Measurements from ENCODE around the gene PSMC3IP.
"Not testable (repeated sequence)": the region's sequence is repeated elsewhere in the genome, so short reads cannot be mapped to it uniquely, and the experiment has no call there.

The PSMC3IP gene

GRCh38 chr17:42577532-42578281 lies at the start of gene PSMC3IP:
Gene PSMC3IP, minus strand, starts transcription at chr17:42577729. Its CDS starts 43 bp downstream, at chr17:42577686.
- peak; percentile 90 for DNase-seq (ENCODE audit: low read depth)

- DNase-seq (ENCODE audit: low read depth), result no peak
Measured at GRCh38 chr17:42623732-42624596, 46.4 kb upstream of the PSMC3IP start.

GRCh38 chr17:42623271-42623670 lies 45.7 kb upstream of the PSMC3IP start:
- DNase-seq (ENCODE audit: low read depth), result no peak

GRCh38 chr17:42621987-42622386 lies 44.5 kb upstream of the PSMC3IP start:
- not testable (repeated sequence) for DNase-seq (ENCODE audit: low read depth)

- DNase-seq (ENCODE audit: low read depth), result no peak
Measured at GRCh38 chr17:42618442-42619150, 41.1 kb upstream of the PSMC3IP start.

- DNase-seq (ENCODE audit: low read depth), result no peak
Measured at GRCh38 chr17:42617956-42618431, 40.5 kb upstream of the PSMC3IP start.

GRCh38 chr17:42613699-42614295 lies 36.3 kb upstream of the PSMC3IP start:
- DNase-seq (ENCODE audit: low read depth), result no peak

- DNase-seq (ENCODE audit: low read depth), result no peak
Measured at GRCh38 chr17:42612013-42612412, 34.5 kb upstream of the PSMC3IP start.

GRCh38 chr17:42609814-42610801 lies 32.6 kb upstream of the PSMC3IP start:
- DNase-seq (ENCODE audit: low read depth), result not testable (repeated sequence)

- peak; percentile 99 for DNase-seq (ENCODE audit: low read depth)
Measured at GRCh38 chr17:42609182-42609813, 31.8 kb upstream of the PSMC3IP start, which contains the start of the genes RETREG3 and TUBG1. Gene RETREG3, minus strand, starts transcription at chr17:42609374. Its CDS starts 50 bp downstream, at chr17:42609324. Gene TUBG1, plus strand, starts transcription at chr17:42609683. Its CDS starts 55 bp downstream, at chr17:42609738.

- DNase-seq (ENCODE audit: low read depth), result no peak
Measured at GRCh38 chr17:42608305-42609181, 31.0 kb upstream of the PSMC3IP start.

- no peak for DNase-seq (ENCODE audit: low read depth)
Measured at GRCh38 chr17:42607769-42608168, 30.2 kb upstream of the PSMC3IP start.

GRCh38 chr17:42603318-42603717 lies 25.8 kb upstream of the PSMC3IP start:
- DNase-seq (ENCODE audit: low read depth), result no peak

- no peak for DNase-seq (ENCODE audit: low read depth)
Measured at GRCh38 chr17:42598905-42599304, 21.4 kb upstream of the PSMC3IP start.

GRCh38 chr17:42596386-42596785 lies 18.9 kb upstream of the PSMC3IP start:
- DNase-seq (ENCODE audit: low read depth), result no peak

GRCh38 chr17:42591411-42591810 lies 13.9 kb upstream of the PSMC3IP start:
- DNase-seq (ENCODE audit: low read depth), result no peak

- no peak for DNase-seq (ENCODE audit: low read depth)
Measured at GRCh38 chr17:42590886-42591285, 13.4 kb upstream of the PSMC3IP start.

- DNase-seq (ENCODE audit: low read depth), result no peak
Measured at GRCh38 chr17:42586514-42587230, 9.1 kb upstream of the PSMC3IP start.
